Skeletal muscle tissue (tissue), 4 donors: ENCODE measurements around the gene CDC42EP4. TPM values are rescaled to one million over a fixed set of nuclear protein-coding genes. Genes with fewer than 3 reads are reported as not detected.
A peak's percentile ranks its signal among the peaks of the same experiment; 100 is the strongest.
"Not testable (repeated sequence)": the region's sequence is repeated elsewhere in the genome, so short reads cannot be mapped to it uniquely, and the experiment has no call there.

Experiments
- H3K27ac ChIP-seq: one replicate; pipeline ENCODE4 v1.7.0; 2013; ENCODE audit warnings: mild to moderate bottlenecking, low read depth, low read length, inconsistent platforms
- H3K27me3 ChIP-seq, 3 donors: one replicate each; pipeline ENCODE4 v1.7.0; 2013; ENCODE audit warnings: low read length in 3 of 3; ENCODE audit not compliant: control insufficient read depth in 3 of 3, insufficient read depth in 3 of 3
- H3K36me3 ChIP-seq, 3 donors: one replicate each; pipeline ENCODE4 v1.7.0; 2013; ENCODE audit warnings: low read length in 3 of 3; ENCODE audit not compliant: control insufficient read depth in 3 of 3, insufficient read depth in 3 of 3
- H3K4me1 ChIP-seq, 3 donors: one replicate each; pipeline ENCODE4 v1.7.0; 2013; ENCODE audit warnings: low read length in 3 of 3, mild to moderate bottlenecking in 3 of 3; ENCODE audit not compliant: control insufficient read depth in 3 of 3, insufficient read depth in 3 of 3
- H3K4me3 ChIP-seq, 3 donors: one replicate each; pipeline ENCODE4 v1.7.0; 2013; ENCODE audit warnings: low read length in 3 of 3
- H3K9ac ChIP-seq, 3 donors: one replicate each; pipeline ENCODE4 v1.7.0; 2013; ENCODE audit warnings: low read length in 3 of 3, mild to moderate bottlenecking in 3 of 3, moderate library complexity in 2 of 3, low read depth in 1 of 3
- H3K9me3 ChIP-seq, 3 donors: one replicate each; pipeline ENCODE4 v1.7.0; 2013; ENCODE audit warnings: low read length in 3 of 3; ENCODE audit not compliant: control insufficient read depth in 3 of 3
- total RNA-seq: library from RNA; depleted of rRNA; stranded (reverse); fragments of >200 nt; gene quantifications from one replicate; pipeline ENCODE4 v1.2.3, GENCODE V29; 2014
- donor health status: Osteomylitis.

The CDC42EP4 gene
- total RNA-seq, 1 donor from 2014 or later = 18.8 TPM

DNA sequence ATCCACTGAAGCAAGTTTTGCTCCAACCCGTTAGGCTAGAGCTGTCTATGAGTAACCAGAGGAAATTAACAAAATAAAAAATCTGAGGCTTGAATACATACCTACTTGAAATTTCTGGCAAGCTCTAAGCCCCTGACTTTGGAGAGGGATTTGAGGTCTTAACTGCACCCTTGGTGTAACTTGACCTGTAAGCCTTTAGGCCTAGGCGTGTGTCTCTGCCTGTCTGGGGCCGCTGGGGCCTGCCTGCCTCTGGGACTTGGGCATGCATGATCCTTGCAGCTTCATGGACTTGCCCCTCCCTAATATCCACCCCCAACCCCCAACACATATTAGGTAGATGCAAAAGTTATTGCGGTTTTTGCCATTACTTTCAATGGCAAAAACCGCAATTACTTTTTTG is 3.7 kb upstream of the CDC42EP4 start:
- no peak overlapping the region for H3K4me3 ChIP-seq
- H3K27ac ChIP-seq = no peak overlapping the region
- H3K9ac ChIP-seq = no peak overlapping the region
- H3K9me3 ChIP-seq = no peaks in the 10 kb centered on the region
- no peaks in the 10 kb centered on the region for H3K36me3 ChIP-seq
- H3K27me3 ChIP-seq = no peaks in the 10 kb centered on the region
- peaks cover 11 to 24% (median 18%) of the 10 kb centered on the region in 3 donors for H3K4me1 ChIP-seq

- H3K27ac ChIP-seq = no peak overlapping the region
- no peaks in the 10 kb centered on the region for H3K9me3 ChIP-seq
- H3K9ac ChIP-seq = no peak overlapping the region
- H3K27me3 ChIP-seq = no peaks in the 10 kb centered on the region
- H3K36me3 ChIP-seq = no peaks in the 10 kb centered on the region
- peaks cover 18 to 38% (median 32%) of the 10 kb centered on the region in 3 donors for H3K4me1 ChIP-seq
- H3K4me3 ChIP-seq = no peak overlapping the region
Measured at GRCh38 chr17:73313526-73314127, 1.8 kb upstream of the CDC42EP4 start.

DNA sequence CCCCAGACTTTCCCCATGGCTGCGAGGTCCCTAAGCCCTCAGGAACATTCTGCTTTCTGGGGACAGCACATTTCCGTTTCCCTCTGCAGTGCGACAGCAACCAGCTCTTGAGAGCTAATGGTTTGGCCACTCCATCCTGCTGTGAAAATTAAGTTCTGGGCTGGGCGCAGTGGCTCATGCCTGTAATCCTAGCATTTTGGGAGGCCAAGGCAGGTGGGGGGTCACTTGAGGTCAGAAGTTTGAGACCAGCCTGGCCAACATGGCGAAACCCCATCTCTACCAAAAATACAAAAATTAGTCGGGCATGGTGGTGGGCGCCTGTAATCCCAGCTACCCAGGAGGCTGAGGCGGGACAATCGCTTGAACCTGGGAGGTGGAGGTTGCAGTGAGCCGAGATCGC is 1.1 kb upstream of the CDC42EP4 start:
- peak overlapping the region in 1 of 3 donors; percentile 94 for H3K4me3 ChIP-seq
- H3K9ac ChIP-seq = peak overlapping the region in 1 of 3 donors; percentile 99
- peaks cover 26 to 43% (median 39%) of the 10 kb centered on the region in 3 donors for H3K4me1 ChIP-seq
- not testable (repeated sequence) for H3K9me3 ChIP-seq, H3K36me3 ChIP-seq, H3K27ac ChIP-seq, H3K27me3 ChIP-seq

GRCh38 chr17:73311428-73311780 is 397 bp downstream of the CDC42EP4 start:
- Histone ChIP-seq H3K4me3 (peak overlapping the region; percentile 84 to 94 (median 91)), H3K9ac (peak overlapping the region; percentile 89 to 99 (median 94)), H3K9me3 (no peaks in the 10 kb centered on the region), H3K36me3 (peaks cover 0 to 3% (median 0%) of the 10 kb centered on the region in 3 donors), H3K27me3 (peaks cover 0 to 2% (median 0%) of the 10 kb centered on the region in 3 donors), H3K4me1 (peaks cover 31 to 43% (median 38%) of the 10 kb centered on the region in 3 donors), H3K27ac (peak overlapping the region; percentile 97)

DNA sequence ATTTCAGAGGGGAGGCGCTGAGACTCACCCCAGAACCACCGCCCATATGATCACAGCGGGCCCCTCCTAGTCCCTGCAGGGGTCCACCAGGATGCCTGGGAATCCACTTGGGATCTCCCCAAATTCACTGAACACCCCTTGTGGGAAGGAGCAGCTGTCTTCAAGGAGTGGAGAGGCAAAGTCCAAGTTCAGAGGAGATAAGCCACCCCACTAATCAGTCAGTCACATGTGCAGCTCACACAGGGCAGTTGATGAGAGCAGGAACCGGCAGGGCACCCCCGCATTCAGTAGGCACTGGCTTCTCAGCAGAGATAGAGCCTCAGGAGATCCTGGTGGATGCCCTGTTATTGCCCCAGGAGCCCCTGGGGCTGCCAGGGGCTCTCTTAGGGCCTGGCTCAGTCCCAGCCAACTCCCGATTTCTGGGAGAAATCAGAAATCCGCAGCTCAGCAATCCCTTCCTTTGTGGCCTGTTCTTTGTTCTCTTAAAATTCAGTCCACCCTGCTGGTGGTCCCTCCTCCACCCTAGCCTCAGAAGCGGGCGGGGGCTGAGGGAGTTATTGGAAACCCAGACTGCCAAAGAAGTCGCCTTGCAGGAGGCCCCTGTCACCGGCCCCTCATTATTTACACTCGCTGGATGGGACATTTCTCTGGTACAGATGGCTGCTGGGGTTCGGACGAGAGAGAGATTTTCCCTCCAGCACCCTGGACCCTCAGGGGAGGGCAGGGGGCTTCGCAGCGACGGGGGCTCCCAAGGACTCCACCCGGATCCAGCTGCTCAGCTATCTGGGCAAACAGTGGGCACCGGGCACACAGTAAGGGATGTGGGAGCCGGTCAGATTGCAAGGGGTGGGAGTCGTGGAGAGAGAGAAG is 1.8 kb downstream of the CDC42EP4 start:
- Histone ChIP-seq H3K27ac (peak overlapping the region; percentile 97), H3K9me3 (no peaks in the 10 kb centered on the region), H3K36me3 (peaks cover 0 to 3% (median 0%) of the 10 kb centered on the region in 3 donors), H3K9ac (peak overlapping the region; percentile 71 to 99 (median 94)), H3K4me3 (peak overlapping the region; percentile 84 to 94 (median 91)), H3K27me3 (peaks cover 0 to 2% (median 0%) of the 10 kb centered on the region in 3 donors), H3K4me1 (peaks cover 44 to 57% (median 50%) of the 10 kb centered on the region in 3 donors)

GRCh38 chr17:73308959-73309358 is 2.8 kb downstream of the CDC42EP4 start:
- peak overlapping the region; percentile 70 for H3K27ac ChIP-seq

DNA sequence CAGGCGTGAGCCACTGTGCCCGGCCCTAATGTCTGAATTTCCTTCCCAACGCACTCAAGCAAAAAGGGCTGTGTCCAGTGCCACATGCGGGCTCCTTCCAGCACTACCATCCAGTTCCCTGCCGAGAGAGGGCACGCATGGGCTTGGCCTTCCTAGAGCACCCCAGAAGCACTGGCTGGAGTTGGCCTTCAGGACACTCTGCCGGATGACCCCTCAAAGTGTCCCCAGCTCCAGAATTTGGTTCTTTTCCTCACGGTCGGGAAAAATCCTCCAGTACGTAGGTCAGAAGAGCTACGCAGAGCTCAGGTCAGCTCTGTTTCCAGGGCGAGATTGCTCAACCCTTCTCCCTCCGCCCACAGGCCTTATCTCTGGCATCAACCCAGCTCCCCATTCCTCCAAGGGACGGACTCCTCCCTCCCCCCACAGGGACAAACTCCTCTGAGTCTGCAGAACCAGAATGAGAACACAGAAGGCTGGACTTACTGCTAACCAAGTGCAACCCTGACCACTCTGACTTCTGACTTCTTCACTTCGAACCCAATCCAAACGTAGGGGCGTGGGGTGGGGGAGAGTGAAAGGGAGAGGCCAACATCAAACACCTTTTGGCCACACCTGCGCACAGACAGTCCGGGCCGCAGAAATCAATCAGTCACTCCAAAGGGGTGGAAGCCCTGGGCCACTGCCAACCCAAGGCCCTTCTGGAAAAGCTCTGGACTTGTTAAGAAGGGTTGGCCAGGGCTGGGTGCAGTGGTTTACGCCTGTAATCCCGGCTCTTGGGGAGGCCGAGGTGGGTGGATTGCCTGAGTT is 3.6 kb downstream of the CDC42EP4 start:
- Histone ChIP-seq H3K27ac (peak overlapping the region; percentile 70), H3K4me1 (peaks cover 54 to 70% (median 63%) of the 10 kb centered on the region in 3 donors), H3K4me3 (peak overlapping the region; percentile 48 to 67 (median 62)), H3K9ac (peak overlapping the region; percentile 46 to 76 (median 52)), H3K9me3 (no peaks in the 10 kb centered on the region), H3K27me3 (peaks cover 0 to 2% (median 0%) of the 10 kb centered on the region in 3 donors), H3K36me3 (peaks cover 0 to 3% (median 0%) of the 10 kb centered on the region in 3 donors)

More at GRCh38 chr17:73308959-73309358, 2.8 kb downstream of the CDC42EP4 start:
- H3K27me3 ChIP-seq, H3K9me3 ChIP-seq, H3K36me3 ChIP-seq: not testable (repeated sequence)
- Histone ChIP-seq H3K4me3 (peak overlapping the region in 2 of 3 donors; percentile 22 to 84), H3K9ac (peak overlapping the region in 1 of 3 donors; percentile 40), H3K4me1 (peaks cover 51 to 65% (median 60%) of the 10 kb centered on the region in 3 donors)

GRCh38 chr17:73307130-73307529 is 4.7 kb downstream of the CDC42EP4 start:
- peaks cover 0 to 3% (median 0%) of the 10 kb centered on the region in 3 donors for H3K36me3 ChIP-seq
- H3K4me3 ChIP-seq = no peak overlapping the region
- H3K9ac ChIP-seq = no peak overlapping the region
- H3K27ac ChIP-seq = peak overlapping the region; percentile 41
- no peaks in the 10 kb centered on the region for H3K9me3 ChIP-seq
- peaks cover 0 to 2% (median 0%) of the 10 kb centered on the region in 3 donors for H3K27me3 ChIP-seq
- peaks cover 50 to 63% (median 63%) of the 10 kb centered on the region in 3 donors for H3K4me1 ChIP-seq
